DMS79 treated with DMSO at 0.1 percent for 48 hours (cell line): ENCODE data around the gene TCF4.
A peak's percentile ranks its signal among the peaks of the same experiment; 100 is the strongest.

Experiments
- DNase-seq: peaks from one replicate; lab custom pipeline; 2025; lab: John Stamatoyannopoulos, UW

TCF4 gene

GRCh38 chr18:55588111-55588869 is at the start of gene TCF4:
TCF4 (minus strand) TSS chr18:55588192; CDS start chr18:55587116, 1,076 bp downstream.
- peak; percentile 59 for DNase-seq

GRCh38 chr18:55637204-55637603 is 49.2 kb upstream of the TCF4 start:
- no peak for DNase-seq

DNA sequence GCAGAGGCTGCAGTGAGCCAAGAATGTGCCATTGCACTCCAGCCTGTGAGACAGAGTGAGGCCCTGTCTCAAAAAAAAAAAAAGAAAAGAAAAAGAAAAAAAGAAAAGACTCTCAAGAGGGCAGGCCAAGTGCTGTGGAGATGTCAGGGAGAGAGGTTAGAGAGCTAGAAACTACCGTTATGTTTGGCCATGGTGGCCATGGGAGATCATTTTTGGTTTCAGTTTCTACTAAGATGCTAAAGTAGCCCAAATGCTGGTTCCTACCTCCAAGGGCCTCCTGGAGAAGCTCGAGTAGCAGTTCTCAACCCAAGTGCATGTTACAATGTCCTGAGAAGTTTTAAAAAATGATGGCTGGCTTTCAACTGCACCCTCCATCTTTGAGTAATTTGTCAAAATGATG is 47.4 kb upstream of the TCF4 start:
- no peak for DNase-seq

DNA sequence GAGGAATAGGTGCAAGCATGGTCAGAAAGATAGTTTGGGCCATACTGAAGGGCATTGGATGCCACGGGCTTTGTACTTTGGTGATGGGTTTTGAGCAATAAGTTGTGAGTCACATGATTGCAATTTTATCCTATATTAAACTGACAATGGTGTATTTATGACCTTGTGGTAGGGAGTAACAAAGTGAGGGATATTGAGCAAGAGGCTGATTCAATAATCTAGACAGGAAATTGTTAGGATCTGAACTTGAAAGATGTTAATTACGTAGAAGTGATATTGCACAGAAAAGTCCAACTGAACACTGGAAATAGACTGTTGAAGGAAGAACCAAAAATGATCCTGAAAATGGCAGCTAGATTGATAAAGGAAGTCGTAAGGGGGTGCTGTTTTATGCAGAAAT is 46.6 kb upstream of the TCF4 start:
- no peak for DNase-seq

DNA sequence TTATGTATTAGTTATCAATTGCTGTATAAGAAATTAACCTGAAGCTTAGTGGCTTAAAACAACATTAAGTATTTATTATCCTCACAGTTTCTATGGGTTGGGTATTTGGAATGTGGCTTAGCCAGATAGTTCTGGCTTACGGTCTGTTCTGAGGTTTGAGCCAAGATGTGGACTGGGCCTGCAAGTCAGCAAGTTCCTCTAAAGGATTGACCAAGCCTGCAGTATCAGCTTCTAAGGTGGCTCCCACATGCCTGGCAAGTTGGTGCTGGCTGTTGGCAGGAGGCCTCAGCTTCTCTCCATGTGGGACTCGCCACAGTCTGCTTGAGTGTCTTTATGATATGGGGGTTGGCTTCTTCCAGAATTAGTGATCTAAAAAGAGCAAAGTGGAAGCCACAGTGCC is 45.0 kb upstream of the TCF4 start:
- no peak for DNase-seq

DNA sequence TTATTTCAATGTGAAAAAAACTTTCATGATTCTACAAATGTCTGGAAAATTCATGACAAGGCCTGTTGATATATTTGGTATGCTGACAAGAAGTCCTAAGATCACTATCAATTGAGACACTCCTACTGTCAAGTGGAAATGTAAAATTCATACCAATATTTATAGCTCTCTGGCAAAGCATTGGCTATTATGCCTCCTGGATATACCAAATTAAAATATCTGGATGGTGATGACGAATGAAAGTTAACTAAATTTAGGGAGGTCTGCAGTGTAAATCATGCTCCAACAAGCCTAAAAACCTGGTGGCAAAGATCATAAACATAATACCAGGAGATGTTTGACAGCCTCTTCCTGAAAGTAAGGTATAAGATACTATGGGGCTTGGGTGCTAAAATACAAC is 41.1 kb upstream of the TCF4 start:
- DNase-seq, result no peak

GRCh38 chr18:55627007-55627406 is 39.0 kb upstream of the TCF4 start:
- DNase-seq, result no peak

- no peak for DNase-seq
Observed at GRCh38 chr18:55625901-55626300, 37.9 kb upstream of the TCF4 start.

DNA sequence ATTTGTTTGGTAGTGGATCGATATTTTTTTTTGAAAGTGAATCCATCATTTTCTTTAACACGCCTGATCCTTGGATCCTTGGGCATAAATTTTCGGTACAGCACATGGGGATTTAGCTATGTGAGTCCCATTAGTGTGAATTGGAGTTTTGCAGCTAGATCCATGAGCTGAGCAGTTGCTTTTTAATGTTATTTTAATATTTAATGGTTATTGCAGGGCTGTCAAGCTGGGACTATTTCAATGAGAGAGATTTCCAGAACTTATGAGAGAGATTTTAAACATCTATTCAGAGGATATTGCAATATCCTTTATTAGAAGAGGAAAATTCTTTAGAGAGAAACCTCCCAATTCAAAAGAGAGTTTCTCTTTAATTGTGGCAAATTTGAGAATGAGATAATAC is 35.6 kb upstream of the TCF4 start:
- no peak for DNase-seq

- no peak for DNase-seq
Observed at GRCh38 chr18:55610506-55610905, 22.5 kb upstream of the TCF4 start.

- DNase-seq, result no peak
Observed at GRCh38 chr18:55609160-55609825, 21.3 kb upstream of the TCF4 start.

DNA sequence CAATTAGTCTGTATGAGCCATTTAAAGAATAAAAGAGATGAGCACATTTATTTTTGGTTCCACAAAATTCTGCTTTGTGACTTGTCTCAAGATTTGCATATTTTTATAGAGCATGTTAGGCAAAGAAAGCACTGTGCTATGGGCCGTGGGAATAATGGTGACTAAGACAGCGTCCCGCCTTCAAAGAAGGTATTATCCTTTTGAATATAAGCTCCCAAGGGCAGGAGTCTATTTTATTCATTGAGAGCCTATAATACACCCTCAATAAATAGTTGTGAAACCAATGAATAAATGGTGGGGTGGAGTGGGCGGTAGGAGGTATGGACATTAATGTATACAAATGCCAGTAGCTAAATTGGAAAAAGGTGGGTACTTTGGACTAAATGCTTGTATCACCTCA is 20.5 kb upstream of the TCF4 start:
- DNase-seq, result no peak

DNA sequence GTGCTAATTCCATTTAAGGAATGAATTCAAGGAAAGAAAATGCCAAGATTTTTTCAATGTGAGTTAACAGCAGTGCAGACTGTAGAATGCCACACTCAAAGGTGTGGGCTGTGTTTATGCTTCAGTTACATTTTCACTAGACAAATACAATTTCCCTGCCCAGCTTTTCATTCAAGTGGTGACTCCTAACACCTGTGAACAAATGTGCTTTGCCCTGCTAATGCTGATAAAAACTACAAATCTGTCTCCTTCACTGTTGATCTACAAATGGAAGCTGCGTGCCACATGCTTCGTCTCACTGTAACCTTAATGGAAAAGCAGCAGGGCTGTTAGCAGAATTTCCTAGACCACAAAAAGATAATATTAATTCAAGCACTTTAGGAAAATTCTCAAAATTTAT is 19.8 kb upstream of the TCF4 start:
- no peak for DNase-seq

- no peak for DNase-seq
Observed at GRCh38 chr18:55605733-55606338, 17.8 kb upstream of the TCF4 start.

DNA sequence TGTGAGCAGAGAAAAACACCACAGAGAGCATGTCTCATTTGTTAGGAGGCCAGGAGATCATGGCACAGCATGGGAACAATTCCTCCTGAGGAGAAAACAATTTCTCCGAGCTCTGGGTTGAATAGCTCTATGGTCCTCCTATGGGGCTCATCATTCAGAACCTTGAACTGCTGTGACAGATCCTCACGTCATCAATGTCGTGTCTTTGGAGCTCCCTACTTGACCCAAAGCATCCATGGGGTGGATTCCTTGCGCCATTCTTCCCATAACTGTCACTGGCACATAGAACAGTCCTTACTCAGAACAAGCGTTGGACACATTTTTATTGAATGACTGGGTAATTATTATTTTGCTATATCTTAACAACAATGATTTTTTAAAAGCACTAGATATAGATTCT is 15.8 kb upstream of the TCF4 start:
- no peak for DNase-seq

DNA sequence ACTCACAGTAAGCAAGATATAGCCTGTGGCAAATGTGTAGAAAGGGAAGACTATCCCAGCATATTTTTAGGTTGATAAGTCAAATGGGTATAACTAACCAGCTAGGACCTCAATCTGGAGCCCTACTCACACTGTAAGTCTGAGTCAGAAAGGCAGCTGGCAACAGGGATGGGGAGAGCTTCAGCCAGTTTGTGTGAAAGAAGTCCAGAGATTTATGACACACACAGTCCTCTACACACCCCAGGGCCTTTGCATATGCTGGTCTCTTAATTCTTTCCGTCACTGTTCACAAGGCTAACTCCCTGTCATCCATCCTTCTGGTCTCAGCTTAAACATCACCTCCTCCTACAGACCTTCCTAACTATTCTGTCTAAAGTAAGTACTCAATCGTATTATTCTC is 5.9 kb upstream of the TCF4 start:
- DNase-seq, result no peak

GRCh38 chr18:55592572-55592971 is 4.6 kb upstream of the TCF4 start:
- no peak for DNase-seq

DNA sequence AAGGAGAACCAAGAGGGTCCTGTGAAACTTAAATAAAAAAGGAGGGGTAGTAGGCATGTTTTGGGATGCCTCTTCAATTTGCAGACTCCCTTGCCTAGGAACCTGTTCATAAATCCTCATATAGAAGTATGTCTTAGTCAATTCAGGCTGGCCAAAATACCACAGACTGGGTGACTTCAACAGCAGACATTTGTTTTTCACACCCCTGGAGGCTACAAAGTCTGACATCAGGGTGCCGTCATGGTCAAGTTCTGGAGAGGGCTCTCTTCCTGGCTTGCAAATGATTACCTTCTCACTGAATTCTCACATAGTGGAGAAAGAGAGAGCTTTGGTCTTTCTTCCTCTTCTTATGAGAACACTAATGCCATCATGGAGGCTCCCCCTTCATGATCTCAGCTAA is 4.1 kb upstream of the TCF4 start:
- no peak for DNase-seq

- DNase-seq, result peak; percentile 89
Observed at GRCh38 chr18:55589625-55590291, 1.8 kb upstream of the TCF4 start.

- DNase-seq, result peak; percentile 79
Observed at GRCh38 chr18:55588870-55589595, 1.0 kb upstream of the TCF4 start.

GRCh38 chr18:55587418-55588110 is 428 bp downstream of the TCF4 start:
- DNase-seq, result peak; percentile 34
